HCT116 (cell line): ENCODE measurements around the gene NEURL1. TPM values are rescaled to one million over a fixed set of nuclear protein-coding genes. Genes with fewer than 3 reads are reported as not detected.

Experiments
- ATAC-seq: fragments of 200-7000 bp; cut with Tn5 transposase; 2 replicates; pipeline ENCODE4 v1.9.1; 2020; ENCODE audit warnings: mild to moderate bottlenecking, moderate library complexity
- BruUV-seq: library from RNA; stranded (reverse); fragments of 400-500 nt; replicated peaks from 2 replicates; lab custom pipeline; 2021; lab: Mats Ljungman, UMichigan
- CTCF ChIA-PET: fragments of 300-600 bp; sonication (Branson Sonifier 250); formaldehyde crosslinking; loops from one replicate; lab custom pipeline; 2021; ENCODE audit warnings: antibody characterized with exemption; lab: Charles Lee
- POLR2A ChIA-PET: fragments of 300-600, 350-600 bp; sonication (Branson Sonifier 250); formaldehyde crosslinking; loops from one replicate; lab custom pipeline; 2021; ENCODE audit warnings: antibody characterized with exemption; lab: Charles Lee
- RAD21 ChIA-PET, 2 experiments: fragments of 300-600 bp; sonication (Branson Sonifier 250); formaldehyde crosslinking; loops; one replicate each; lab custom pipeline; 2023; ENCODE audit warnings: low total read pairs in 2 of 2; ENCODE audit not compliant: uncharacterized antibody in 2 of 2, unreplicated experiment in 2 of 2, low non-redundant PET in 1 of 2; lab: Charles Lee
- DNase-seq: peaks from one replicate; pipeline ENCODE4 v3.0.0-alpha.2; 2010; ENCODE audit warnings: low read depth, low spot score
- H2AFZ ChIP-seq: fragments of 200-600 bp; shearing (Covaris generic), sonication (generic); 2 replicates; pipeline ENCODE4 v1.6.1; 2017; ENCODE audit warnings: low read depth, mixed run types, mixed read lengths, antibody characterized with exemption, low read length; ENCODE audit not compliant: poor library complexity, severe bottlenecking
- H3K27ac ChIP-seq: 2 replicates; pipeline ENCODE4 v1.5.1; 2012; ENCODE audit warnings: low read depth, low read length
- H3K27me3 ChIP-seq: fragments of 200-600 bp; sonication (generic); 2 replicates; pipeline ENCODE4 v1.6.1; 2016; ENCODE audit warnings: mixed run types, low read length, mixed read lengths; ENCODE audit not compliant: insufficient read depth
- H3K36me3 ChIP-seq, 2 experiments: fragments of 200-500 bp in 1 of 2; fragments of 200-600 bp in 1 of 2; sonication (Bioruptor generic) in 1 of 2; sonication (generic) in 1 of 2; 2 replicates each; pipeline versions ENCODE4 v1.5.1 to v1.6.1; 2014 to 2016; ENCODE audit warnings: low read length in 2 of 2, inconsistent platforms in 1 of 2, mixed read lengths in 1 of 2, mixed run types in 1 of 2; ENCODE audit not compliant: insufficient read depth in 2 of 2, control insufficient read depth in 1 of 2
- H3K4me1 ChIP-seq, 2 experiments: fragments of 200-600 bp in 1 of 2; sonication (generic) in 1 of 2; 2 replicates each; pipeline versions ENCODE4 v1.5.1 to v1.6.1; 2012 to 2017; ENCODE audit warnings: low read length in 2 of 2, inconsistent platforms in 1 of 2, mild to moderate bottlenecking in 1 of 2, mixed read lengths in 1 of 2, mixed run types in 1 of 2, moderate library complexity in 1 of 2; ENCODE audit not compliant: insufficient read depth in 2 of 2, control insufficient read depth in 1 of 2
- H3K4me2 ChIP-seq: fragments of 200-600 bp; sonication (generic); 2 replicates; pipeline ENCODE4 v1.6.1; 2017; ENCODE audit warnings: mixed run types, low read length, mixed read lengths
- H3K4me3 ChIP-seq, 2 experiments: fragments of 200-600 bp in 1 of 2; sonication (generic) in 1 of 2; replicated peaks in 1 of 2; 2 replicates each; pipeline ENCODE4 v1.5.1; 2011 to 2016; ENCODE audit warnings: low read length in 2 of 2, control low read depth in 1 of 2, low read depth in 1 of 2, mild to moderate bottlenecking in 1 of 2, mixed read lengths in 1 of 2, mixed run types in 1 of 2
- H3K79me2 ChIP-seq: fragments of 200-600 bp; sonication (generic); 2 replicates; pipeline ENCODE4 v1.6.1; 2017; ENCODE audit warnings: mild to moderate bottlenecking, mixed run types, low read length, moderate library complexity, mixed read lengths; ENCODE audit not compliant: insufficient read depth
- H3K9ac ChIP-seq: fragments of 200-600 bp; sonication (generic); 2 replicates; pipeline ENCODE4 v1.6.1; 2016; ENCODE audit warnings: low read length, mixed read lengths
- H3K9me2 ChIP-seq: fragments of 200-600 bp; sonication (generic), shearing (Covaris generic); 2 replicates; pipeline ENCODE4 v1.6.1; 2017; ENCODE audit warnings: mixed run types, mild to moderate bottlenecking, moderate library complexity; ENCODE audit not compliant: insufficient read depth
- H3K9me3 ChIP-seq, 2 experiments: fragments of 200-500 bp in 1 of 2; fragments of 200-600 bp in 1 of 2; sonication (Bioruptor generic) in 1 of 2; sonication (generic) in 1 of 2; 2 replicates each; pipeline ENCODE4 v1.6.1; 2014 to 2017; ENCODE audit warnings: low read length in 2 of 2, mixed read lengths in 2 of 2, inconsistent platforms in 1 of 2, low read depth in 1 of 2, mild to moderate bottlenecking in 1 of 2, mixed run types in 1 of 2, moderate library complexity in 1 of 2; ENCODE audit not compliant: control insufficient read depth in 1 of 2, insufficient read depth in 1 of 2
- H4K20me1 ChIP-seq: fragments of 200-600 bp; sonication (generic), shearing (Covaris generic); 2 replicates; pipeline ENCODE4 v1.6.1; 2017; ENCODE audit warnings: mixed run types, mild to moderate bottlenecking, moderate library complexity; ENCODE audit not compliant: insufficient read depth
- ATF3 ChIP-seq: IDR thresholded peaks from 2 replicates; pipeline ENCODE4 v1.6.1; 2012
- CBX3 ChIP-seq: IDR thresholded peaks from 2 replicates; pipeline ENCODE4 v1.6.1; 2012; ENCODE audit warnings: low read depth
- EZH2 ChIP-seq: fragments of 200-600 bp; sonication (generic); IDR thresholded peaks from 2 replicates; pipeline ENCODE4 v1.6.1; 2017; ENCODE audit warnings: antibody characterized with exemption, mixed run types
- EZH2phosphoT487 ChIP-seq: fragments of 200-600 bp; IDR thresholded peaks from 2 replicates; pipeline ENCODE4 v1.6.1; 2018; ENCODE audit warnings: antibody characterized with exemption, borderline replicate concordance
- FOSL1 ChIP-seq: IDR thresholded peaks from 2 replicates; pipeline ENCODE4 v1.6.1; 2012; ENCODE audit warnings: low read depth
- JUND ChIP-seq: IDR thresholded peaks from 2 replicates; pipeline ENCODE4 v1.6.1; 2012
- POLR2A ChIP-seq: IDR thresholded peaks from 2 replicates; pipeline ENCODE4 v1.7.0; 2011; ENCODE audit warnings: borderline replicate concordance; ENCODE audit not compliant: insufficient read depth, insufficient read length; ENCODE audit errors: extremely low read depth
- POLR2AphosphoS5 ChIP-seq: IDR thresholded peaks from 2 replicates; pipeline ENCODE4 v1.6.1; 2011; ENCODE audit warnings: mild to moderate bottlenecking, low read depth, low read length, moderate library complexity
- SIN3A ChIP-seq: IDR thresholded peaks from 2 replicates; pipeline ENCODE4 v1.6.1; 2012; ENCODE audit warnings: low read depth
- SP1 ChIP-seq: IDR thresholded peaks from 2 replicates; pipeline ENCODE4 v1.6.1; 2012; ENCODE audit warnings: low read depth
- SRF ChIP-seq: IDR thresholded peaks from 2 replicates; pipeline ENCODE4 v1.6.1; 2012; ENCODE audit warnings: low read depth
- YY1 ChIP-seq: IDR thresholded peaks from 2 replicates; pipeline ENCODE4 v1.6.1; 2011; ENCODE audit warnings: low read length, low read depth, moderate library complexity, mild to moderate bottlenecking; ENCODE audit not compliant: insufficient replicate concordance; ENCODE audit errors: extremely low read depth
- ZFX ChIP-seq: fragments of 450-650 bp; IDR thresholded peaks from 2 replicates; pipeline ENCODE4 v1.6.1; 2017
- ZNF274 ChIP-seq: fragments of 200-500 bp; sonication (Bioruptor generic); IDR thresholded peaks from 2 replicates; pipeline ENCODE4 v1.6.1; 2014; ENCODE audit warnings: mild to moderate bottlenecking, low read depth, low read length, inconsistent platforms
- intact Hi-C: fragments of 100-400 bp; cut with micrococcal nuclease; formaldehyde crosslinking; loops from 2 replicates; pipeline ENCODE4 v1.10.0; 2022
- total RNA-seq: library from RNA; stranded (reverse); gene quantifications from one replicate; pipeline ENCODE4 v1.2.1, GENCODE V29; 2021; ENCODE audit not compliant: unreplicated experiment
- TF ChIP-seq, protein P1 (sequence below): IDR thresholded peaks from 2 replicates; pipeline ENCODE4 v1.6.1; 2012; ENCODE audit warnings: low read depth
- TF ChIP-seq, protein P2 (sequence below): IDR thresholded peaks from 2 replicates; pipeline ENCODE4 v1.6.1; 2012

The NEURL1 gene
- total RNA-seq, 1 experiment from 2014 or later = 1.4 TPM

- TF ChIP-seq SP1 = no peak
- no peak for TF ChIP-seq EZH2phosphoT487
- no peak for TF ChIP-seq YY1
- TF ChIP-seq CBX3 = no peak
- TF ChIP-seq FOSL1 = no peak
- no peak for TF ChIP-seq POLR2AphosphoS5
- TF ChIP-seq, protein P1, sequence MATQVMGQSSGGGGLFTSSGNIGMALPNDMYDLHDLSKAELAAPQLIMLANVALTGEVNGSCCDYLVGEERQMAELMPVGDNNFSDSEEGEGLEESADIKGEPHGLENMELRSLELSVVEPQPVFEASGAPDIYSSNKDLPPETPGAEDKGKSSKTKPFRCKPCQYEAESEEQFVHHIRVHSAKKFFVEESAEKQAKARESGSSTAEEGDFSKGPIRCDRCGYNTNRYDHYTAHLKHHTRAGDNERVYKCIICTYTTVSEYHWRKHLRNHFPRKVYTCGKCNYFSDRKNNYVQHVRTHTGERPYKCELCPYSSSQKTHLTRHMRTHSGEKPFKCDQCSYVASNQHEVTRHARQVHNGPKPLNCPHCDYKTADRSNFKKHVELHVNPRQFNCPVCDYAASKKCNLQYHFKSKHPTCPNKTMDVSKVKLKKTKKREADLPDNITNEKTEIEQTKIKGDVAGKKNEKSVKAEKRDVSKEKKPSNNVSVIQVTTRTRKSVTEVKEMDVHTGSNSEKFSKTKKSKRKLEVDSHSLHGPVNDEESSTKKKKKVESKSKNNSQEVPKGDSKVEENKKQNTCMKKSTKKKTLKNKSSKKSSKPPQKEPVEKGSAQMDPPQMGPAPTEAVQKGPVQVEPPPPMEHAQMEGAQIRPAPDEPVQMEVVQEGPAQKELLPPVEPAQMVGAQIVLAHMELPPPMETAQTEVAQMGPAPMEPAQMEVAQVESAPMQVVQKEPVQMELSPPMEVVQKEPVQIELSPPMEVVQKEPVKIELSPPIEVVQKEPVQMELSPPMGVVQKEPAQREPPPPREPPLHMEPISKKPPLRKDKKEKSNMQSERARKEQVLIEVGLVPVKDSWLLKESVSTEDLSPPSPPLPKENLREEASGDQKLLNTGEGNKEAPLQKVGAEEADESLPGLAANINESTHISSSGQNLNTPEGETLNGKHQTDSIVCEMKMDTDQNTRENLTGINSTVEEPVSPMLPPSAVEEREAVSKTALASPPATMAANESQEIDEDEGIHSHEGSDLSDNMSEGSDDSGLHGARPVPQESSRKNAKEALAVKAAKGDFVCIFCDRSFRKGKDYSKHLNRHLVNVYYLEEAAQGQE = no peak
- TF ChIP-seq, all 23 proteins: peak for 0
These were observed 52.9 kb downstream of the NEURL1 start (continued) for GRCh38 chr10:103546401-103546800.

- no peaks in the 10 kb centered on the region for H3K36me3 ChIP-seq
- ChIA-PET CTCF (interaction anchor here (4.0 kb wide), 1 partner anchor 17 kb away, joined by 19 read pairs; no protein-coding TSS in a partner anchor), RAD21 (no interaction called here), POLR2A (interaction anchor here (0.9 to 1.0 kb wide), 2 partner anchors 19 to 24 kb away, joined by 3 read pairs; no protein-coding TSS in a partner anchor)
- H3K27me3 ChIP-seq = no peaks in the 10 kb centered on the region
- intact Hi-C loops = no loop called here
- no peak overlapping the region for H3K4me2 ChIP-seq
- BruUV-seq = no TSS peak
- H4K20me1 ChIP-seq = no peaks in the 10 kb centered on the region
- ATAC-seq (no peak), DNase-seq (no peak)
- no peaks in the 10 kb centered on the region for H3K79me2 ChIP-seq
- no peak overlapping the region for H3K4me3 ChIP-seq
- no peak overlapping the region for H3K9ac ChIP-seq
- no peak overlapping the region for H2AFZ ChIP-seq
- peaks cover 8 to 32% of the 10 kb centered on the region in 2 experiments; a peak in 3 of 4 replicates for H3K4me1 ChIP-seq
- no peak overlapping the region for H3K27ac ChIP-seq
- no peaks in the 10 kb centered on the region for H3K9me3 ChIP-seq
- no peaks in the 10 kb centered on the region for H3K9me2 ChIP-seq
- no peak for TF ChIP-seq YY1
- no peak for TF ChIP-seq EZH2
- no peak for TF ChIP-seq ZFX
- no peak for TF ChIP-seq SIN3A
- TF ChIP-seq SRF = no peak
- no peak for TF ChIP-seq POLR2A
- TF ChIP-seq, protein P1 = no peak
- TF ChIP-seq JUND = no peak
- no peak for TF ChIP-seq ZNF274
- TF ChIP-seq, protein P2, sequence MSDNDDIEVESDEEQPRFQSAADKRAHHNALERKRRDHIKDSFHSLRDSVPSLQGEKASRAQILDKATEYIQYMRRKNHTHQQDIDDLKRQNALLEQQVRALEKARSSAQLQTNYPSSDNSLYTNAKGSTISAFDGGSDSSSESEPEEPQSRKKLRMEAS = no peak
- no peak for TF ChIP-seq POLR2AphosphoS5
- no peak for TF ChIP-seq EZH2phosphoT487
- no peak for TF ChIP-seq SP1
- no peak for TF ChIP-seq ATF3
These were observed 54.0 kb downstream of the NEURL1 start for GRCh38 chr10:103547391-103547946.
